NB4 (cell line): ENCODE measurements around the gene GOLGA1.
"Not testable (repeated sequence)": the region's sequence is repeated elsewhere in the genome, so short reads cannot be mapped to it uniquely, and the experiment has no call there.

Experiments
- DNase-seq: peaks from one replicate; pipeline ENCODE4 v3.0.0; 2010; ENCODE audit warnings: low read depth
- H3K4me3 ChIP-seq: one replicate; pipeline ENCODE4 v1.5.1; 2011; ENCODE audit warnings: mild to moderate bottlenecking, low read depth, low read length, moderate library complexity
- CTCF ChIP-seq: IDR thresholded peaks from one replicate; pipeline ENCODE4 v1.5.1; 2012; ENCODE audit warnings: low read depth, low read length
- MAX ChIP-seq: IDR thresholded peaks from 2 replicates; pipeline ENCODE4 v1.6.1; 2011; ENCODE audit warnings: low read depth, low read length
- MYC ChIP-seq: IDR thresholded peaks from 2 replicates; pipeline ENCODE4 v1.6.1; 2011; ENCODE audit warnings: low read depth, low read length
- POLR2A ChIP-seq: IDR thresholded peaks from 2 replicates; pipeline ENCODE4 v1.6.1; 2011; ENCODE audit warnings: mild to moderate bottlenecking; ENCODE audit not compliant: insufficient read length; ENCODE audit errors: extremely low read depth

The GOLGA1 gene

GRCh38 chr9:124929464-124929863 is 11.4 kb downstream of the GOLGA1 start:
- DNase-seq = no peak
- TF ChIP-seq CTCF (no peak), POLR2A (no peak), MAX (no peak), MYC (no peak)
- H3K4me3 ChIP-seq = no peak overlapping the region

- TF ChIP-seq POLR2A (no peak), MYC (no peak), CTCF (no peak), MAX (no peak)
Observed at GRCh38 chr9:124928116-124928515, 12.8 kb downstream of the GOLGA1 start.

GRCh38 chr9:124920394-124920793 is 20.5 kb downstream of the GOLGA1 start:
- H3K4me3 ChIP-seq, DNase-seq: not testable (repeated sequence)

More at GRCh38 chr9:124928116-124928515, 12.8 kb downstream of the GOLGA1 start:
- no peak overlapping the region for H3K4me3 ChIP-seq
- no peak for DNase-seq

GRCh38 chr9:124914753-124915405 is 26.0 kb downstream of the GOLGA1 start:
- TF ChIP-seq CTCF (no peak), MYC (no peak)
- no peak for DNase-seq
- no peak overlapping the region for H3K4me3 ChIP-seq

- no peak overlapping the region for H3K4me3 ChIP-seq
- no peak for TF ChIP-seq MAX
- TF ChIP-seq POLR2A = no peak
- TF ChIP-seq CTCF = no peak
- no peak for TF ChIP-seq MYC
- no peak for DNase-seq
Observed at GRCh38 chr9:124913378-124913777, 27.5 kb downstream of the GOLGA1 start.

GRCh38 chr9:124911766-124912165 is 29.1 kb downstream of the GOLGA1 start:
- no peak overlapping the region for H3K4me3 ChIP-seq
- TF ChIP-seq MAX (no peak), POLR2A (no peak), MYC (no peak), CTCF (no peak)
- no peak for DNase-seq
